Panc1 (cell line): ENCODE data around the gene PDZRN4. TPM values are rescaled to one million over a fixed set of nuclear protein-coding genes. Genes with fewer than 3 reads are reported as not detected.

Experiments used
- ATAC-seq: fragments of 200-7000 bp; cut with Tn5 transposase; 2 replicates; pipeline ENCODE4 v1.9.1; 2020; ENCODE audit warnings: mild to moderate bottlenecking, moderate library complexity
- BruUV-seq: library from RNA; stranded (reverse); fragments of 400-500 nt; replicated peaks from 2 replicates; lab custom pipeline; 2021; lab: Mats Ljungman, UMichigan
- CTCF ChIA-PET: fragments of 300-600 bp; sonication (Branson Sonifier 250); formaldehyde crosslinking; loops from one replicate; lab custom pipeline; 2022; ENCODE audit warnings: antibody characterized with exemption; lab: Charles Lee
- POLR2A ChIA-PET: fragments of 300-600 bp; sonication (Branson Sonifier 250); formaldehyde crosslinking; loops from one replicate; lab custom pipeline; 2022; ENCODE audit warnings: antibody characterized with exemption; lab: Charles Lee
- DNase-seq: peaks from one replicate; pipeline ENCODE4 v3.0.0-alpha.2; 2010; ENCODE audit warnings: low read depth, low spot score
- H3K27ac ChIP-seq: 2 replicates; pipeline ENCODE4 v1.5.1; 2011; ENCODE audit warnings: mild to moderate bottlenecking, low read length, inconsistent platforms
- H3K27me3 ChIP-seq: fragments of 200-500 bp; sonication (Bioruptor generic); 2 replicates; pipeline ENCODE4 v1.6.0; 2014; ENCODE audit warnings: low read length, inconsistent platforms; ENCODE audit not compliant: control insufficient read depth, insufficient read depth
- H3K36me3 ChIP-seq: fragments of 200-500 bp; sonication (Bioruptor generic); 2 replicates; pipeline ENCODE4 v1.5.1; 2014; ENCODE audit warnings: inconsistent platforms, mild to moderate bottlenecking, low read length, moderate library complexity; ENCODE audit not compliant: control insufficient read depth, insufficient read depth
- H3K4me1 ChIP-seq: 2 replicates; pipeline ENCODE4 v1.5.1; 2011; ENCODE audit warnings: inconsistent platforms, mild to moderate bottlenecking, low read length, moderate library complexity; ENCODE audit not compliant: control insufficient read depth, insufficient read depth
- H3K4me3 ChIP-seq, 2 experiments: 2 replicates each; pipeline ENCODE4 v1.5.1; 2011 to 2012; ENCODE audit warnings: low read depth in 2 of 2, low read length in 2 of 2, mild to moderate bottlenecking in 2 of 2, inconsistent platforms in 1 of 2, moderate library complexity in 1 of 2
- H3K9me3 ChIP-seq: fragments of 200-500 bp; sonication (Bioruptor generic); 2 replicates; pipeline ENCODE4 v1.5.1; 2014; ENCODE audit warnings: low read depth, mild to moderate bottlenecking, inconsistent platforms, low read length, moderate library complexity; ENCODE audit not compliant: control insufficient read depth, insufficient read depth
- CTCF ChIP-seq: fragments of 450-650 bp; IDR thresholded peaks from 2 replicates; pipeline ENCODE4 v1.5.1; 2017; ENCODE audit warnings: mild to moderate bottlenecking
- POLR2AphosphoS5 ChIP-seq: IDR thresholded peaks from 2 replicates; pipeline ENCODE4 v1.6.1; 2012; ENCODE audit warnings: mild to moderate bottlenecking, low read depth, low read length, moderate library complexity
- REST ChIP-seq, 2 experiments: IDR thresholded peaks; 2 replicates each; pipeline ENCODE4 v1.6.1; 2011 to 2012; ENCODE audit warnings: low read depth in 2 of 2, control low read depth in 1 of 2, low read length in 1 of 2, mild to moderate bottlenecking in 1 of 2, moderate library complexity in 1 of 2; ENCODE audit not compliant: insufficient read depth in 1 of 2
- SIN3A ChIP-seq: IDR thresholded peaks from 2 replicates; pipeline ENCODE4 v1.6.1; 2012; ENCODE audit warnings: low read depth, mild to moderate bottlenecking, low read length, moderate library complexity, borderline replicate concordance; ENCODE audit not compliant: insufficient read depth
- TCF7L2 ChIP-seq: IDR thresholded peaks from 2 replicates; pipeline ENCODE4 v1.6.1; 2011; ENCODE audit warnings: mild to moderate bottlenecking, low read depth, low read length, inconsistent platforms
- in situ Hi-C: cut with HindIII; loops from 2 replicates; pipeline ENCODE4 v1.10.0; 2016; ENCODE audit warnings: low sequenced_read_pairs, low pct_unique_long_range_greater_than_20kb
- intact Hi-C: fragments of 100-400 bp; cut with micrococcal nuclease; formaldehyde crosslinking; loops from one replicate; pipeline ENCODE4 v1.10.0; 2022; ENCODE audit not compliant: unreplicated experiment
- total RNA-seq: library from RNA; stranded (reverse); gene quantifications from one replicate; pipeline ENCODE4 v1.2.1, GENCODE V29; 2021; ENCODE audit not compliant: unreplicated experiment

PDZRN4 gene
- total RNA-seq, 1 experiment from 2014 or later, result not detected

GRCh38 chr12:41151793-41152192 is 36.3 kb upstream of the PDZRN4 start:
- no TSS peak for BruUV-seq
- Histone ChIP-seq H3K36me3 (no peaks in the 10 kb centered on the region), H3K27ac (no peak overlapping the region), H3K27me3 (no peaks in the 10 kb centered on the region), H3K4me1 (no peaks in the 10 kb centered on the region), H3K4me3 (no peak overlapping the region), H3K9me3 (no peaks in the 10 kb centered on the region)
- POLR2A ChIA-PET, result no interaction called here
- ATAC-seq, result no peak
- DNase-seq, result no peak
- CTCF ChIA-PET, result no interaction called here
- in situ Hi-C loops, result no loop called here
- intact Hi-C loops, result no loop called here
- TF ChIP-seq SIN3A (no peak), CTCF (no peak), TCF7L2 (no peak), POLR2AphosphoS5 (no peak), REST (IDR thresholded peaks at IDR 0.05; ENCODE audit: insufficient read depth in 1 of 2, low read depth in 2 of 2, low read length in 1 of 2) (no peak)

- BruUV-seq, result no TSS peak
- H3K4me3 ChIP-seq, result no peak overlapping the region
- no peaks in the 10 kb centered on the region for H3K9me3 ChIP-seq
- no peak overlapping the region for H3K27ac ChIP-seq
- no peaks in the 10 kb centered on the region for H3K36me3 ChIP-seq
- ChIA-PET POLR2A (no interaction called here), CTCF (no interaction called here)
- TF ChIP-seq CTCF, result no peak
- no peak for TF ChIP-seq REST (IDR thresholded peaks at IDR 0.05; ENCODE audit: insufficient read depth in 1 of 2, low read depth in 2 of 2, low read length in 1 of 2)
- no peak for TF ChIP-seq POLR2AphosphoS5
- no peak for TF ChIP-seq SIN3A
- no peak for TF ChIP-seq TCF7L2
- in situ Hi-C loops (no loop called here), intact Hi-C loops (no loop called here)
- DNase-seq (no peak), ATAC-seq (no peak)
- H3K27me3 ChIP-seq, result no peaks in the 10 kb centered on the region
- H3K4me1 ChIP-seq, result no peaks in the 10 kb centered on the region
Observed at GRCh38 chr12:41162461-41162860, 25.7 kb upstream of the PDZRN4 start.
